HK-2 (cell line): ENCODE results near the gene ERO1A.
"Not testable (repeated sequence)": the region's sequence is repeated elsewhere in the genome, so short reads cannot be mapped to it uniquely, and the experiment has no call there.

Experiments used
- DNase-seq: peaks from one replicate; pipeline ENCODE4 v3.0.0-alpha.2; 2018; ENCODE audit not compliant: unreplicated experiment

ERO1A gene

DNA sequence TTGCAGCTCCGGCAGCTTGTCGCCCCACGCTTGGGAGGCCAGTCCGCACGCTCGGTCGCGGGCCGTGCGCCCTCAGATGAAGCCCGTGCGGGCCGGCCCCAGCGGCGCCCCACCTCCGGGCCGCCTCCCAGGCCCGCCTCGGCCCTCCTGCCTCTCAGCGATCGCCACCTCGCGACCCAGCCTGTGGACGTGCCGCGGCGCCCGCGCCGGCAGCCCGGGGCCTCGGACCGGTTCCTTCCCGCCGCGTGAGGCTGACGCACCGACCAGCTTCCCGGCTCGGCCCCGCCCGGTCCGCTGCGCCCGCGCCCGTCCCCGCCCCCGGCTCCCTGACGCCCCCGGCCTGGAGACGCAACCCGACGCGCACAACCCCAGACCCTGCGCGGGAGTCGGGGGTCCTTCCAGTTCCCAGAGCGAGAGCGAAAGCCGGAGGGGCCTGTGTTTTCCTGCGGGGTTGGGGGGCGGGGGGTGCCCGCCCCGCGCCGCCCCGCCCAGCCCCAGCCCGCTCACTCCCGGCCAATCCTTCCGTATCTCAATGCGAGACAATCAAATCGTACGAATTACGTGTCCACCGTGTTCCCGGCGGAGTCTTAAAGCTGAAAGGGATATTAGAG, at the start of gene ERO1A:
Gene ERO1A, minus strand, starts transcription at position 78 of the 611 bp plus-strand sequence. Its CDS starts 77 bp downstream, at position 1.
- DNase-seq = peak; percentile 90

- no peak for DNase-seq
These were observed 46.5 kb upstream of the ERO1A start for GRCh38 chr14:52741865-52742264.

DNA sequence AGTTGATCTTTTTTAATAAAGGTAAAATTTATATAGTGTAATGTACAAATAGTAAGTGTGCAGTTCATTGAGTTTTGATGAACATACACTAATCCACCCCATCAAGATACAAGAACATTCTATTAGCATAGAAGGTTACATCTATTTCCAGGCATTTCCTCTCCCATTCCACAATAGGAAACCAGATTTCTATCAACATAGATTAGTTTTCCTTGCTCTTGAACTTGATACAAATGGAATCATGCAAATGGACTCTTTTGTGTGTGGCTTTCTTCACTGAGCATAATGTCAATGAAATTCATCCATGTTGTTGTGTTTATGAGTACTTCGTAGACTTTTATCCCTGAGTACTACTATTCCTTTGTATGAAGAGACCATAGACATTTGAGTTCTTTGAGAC, 45.4 kb upstream of the ERO1A start:
- DNase-seq = no peak

- DNase-seq = no peak
These were observed 43.1 kb upstream of the ERO1A start for GRCh38 chr14:52738409-52738808.

GRCh38 chr14:52735921-52736489, 40.6 kb upstream of the ERO1A start:
- no peak for DNase-seq

- no peak for DNase-seq
These were observed 38.5 kb upstream of the ERO1A start for GRCh38 chr14:52733824-52734223.

- no peak for DNase-seq
These were observed 35.4 kb upstream of the ERO1A start for GRCh38 chr14:52730709-52731111.

DNA sequence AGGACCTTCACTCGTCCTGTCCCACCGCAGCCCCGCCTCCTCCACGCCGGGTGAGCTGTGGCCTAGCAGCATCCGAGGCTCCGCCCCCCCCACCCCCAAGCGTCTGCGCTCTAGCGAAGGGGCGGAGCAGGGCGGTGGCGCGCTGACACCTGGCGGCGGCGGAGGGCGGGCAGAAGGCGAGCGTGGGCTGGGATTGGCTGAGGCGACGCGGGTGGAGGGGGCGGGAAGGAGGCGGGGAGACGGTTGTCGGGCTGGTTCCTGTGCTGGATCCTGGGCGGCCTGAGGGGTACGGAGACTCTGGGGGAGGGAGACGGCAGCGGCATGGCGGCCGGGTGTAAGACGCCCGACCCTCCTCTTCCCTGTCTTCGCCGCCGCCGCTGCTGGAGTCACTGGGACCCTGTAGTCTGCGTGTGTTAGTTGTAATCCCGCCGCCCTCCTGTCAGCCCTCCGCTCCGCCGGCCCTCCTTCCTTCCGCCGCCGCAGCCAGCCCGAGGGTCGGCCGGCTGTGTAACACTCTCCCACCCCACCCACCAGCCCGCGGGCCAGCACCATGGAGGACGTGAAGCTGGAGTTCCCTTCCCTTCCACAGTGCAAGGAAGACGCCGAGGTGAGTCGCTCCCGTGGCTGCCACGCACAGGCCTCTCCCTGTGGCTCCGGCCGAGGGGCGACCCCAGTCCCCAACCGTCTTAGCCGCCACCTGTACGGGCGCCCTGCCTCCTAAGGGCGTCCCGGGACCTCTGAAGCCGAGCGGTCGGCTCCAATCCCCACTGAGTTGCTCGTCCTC, 34.8 kb upstream of the ERO1A start, which contains the start of gene STYX:
Gene STYX, plus strand, starts transcription at position 242 of the 784 bp plus-strand sequence. Its CDS starts 309 bp downstream, at position 551.
- peak; percentile 99 for DNase-seq

DNA sequence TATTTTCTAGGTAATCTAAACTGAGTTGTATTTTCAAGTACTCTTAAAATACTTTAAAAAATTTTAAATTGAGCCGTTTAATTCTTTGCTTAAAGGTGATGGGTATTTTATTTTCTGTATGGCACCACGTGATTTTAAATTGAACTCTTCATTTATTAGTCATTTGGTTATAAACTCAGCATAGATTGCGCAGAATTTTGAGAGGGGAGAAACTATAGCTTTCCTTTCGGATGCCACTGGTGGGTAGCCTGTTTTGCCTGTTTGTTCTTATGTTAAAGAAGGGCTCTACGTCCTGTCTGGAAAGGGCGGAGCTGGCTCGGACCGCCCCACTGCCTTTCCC, 34.2 kb upstream of the ERO1A start:
- no peak for DNase-seq

DNA sequence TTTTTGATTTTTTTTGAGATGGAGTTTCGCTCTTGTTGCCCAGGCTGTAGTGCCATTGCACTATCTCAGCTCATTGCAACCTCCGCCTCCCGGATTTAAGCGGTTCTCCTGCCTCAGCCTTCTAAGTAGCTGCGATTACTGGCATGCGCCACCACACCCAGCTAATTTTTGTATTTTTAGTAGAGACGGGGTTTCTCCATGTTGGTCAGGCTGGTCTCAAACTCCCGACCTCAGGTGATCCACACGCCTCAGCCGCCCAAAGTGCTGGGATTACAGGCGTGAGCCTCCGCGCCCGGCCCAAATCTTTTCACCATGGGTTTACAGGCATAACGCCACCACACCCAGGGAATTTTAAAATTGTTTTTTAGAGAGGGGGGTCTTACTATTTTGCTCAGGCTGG, 33.7 kb upstream of the ERO1A start:
- not testable (repeated sequence) for DNase-seq

- DNase-seq = not testable (repeated sequence)
These were observed 32.2 kb upstream of the ERO1A start for GRCh38 chr14:52727509-52727908.

GRCh38 chr14:52724360-52724644, 28.9 kb upstream of the ERO1A start:
- DNase-seq = no peak

- DNase-seq = no peak
These were observed 28.4 kb upstream of the ERO1A start for GRCh38 chr14:52723514-52724359.

DNA sequence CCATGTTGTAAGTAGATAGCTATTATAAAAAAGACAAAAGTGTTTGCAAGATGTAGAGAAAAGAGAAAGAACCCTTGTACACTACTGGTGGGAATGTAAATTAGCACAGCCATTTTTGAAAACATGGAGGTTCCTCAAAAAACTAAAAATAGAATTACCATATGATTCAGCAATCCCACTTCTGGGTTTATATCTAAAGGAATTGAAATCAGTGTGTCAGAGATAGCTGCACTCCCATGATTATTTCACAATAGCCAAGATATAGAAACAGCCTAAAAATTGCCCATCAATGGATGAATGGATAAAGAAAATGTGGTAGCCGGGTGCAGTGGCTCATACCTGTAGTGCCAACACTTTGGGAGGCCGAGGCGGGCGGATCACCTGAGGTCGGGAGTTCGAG, 20.8 kb upstream of the ERO1A start:
- DNase-seq = no peak

GRCh38 chr14:52711666-52712065, 16.3 kb upstream of the ERO1A start:
- no peak for DNase-seq

DNA sequence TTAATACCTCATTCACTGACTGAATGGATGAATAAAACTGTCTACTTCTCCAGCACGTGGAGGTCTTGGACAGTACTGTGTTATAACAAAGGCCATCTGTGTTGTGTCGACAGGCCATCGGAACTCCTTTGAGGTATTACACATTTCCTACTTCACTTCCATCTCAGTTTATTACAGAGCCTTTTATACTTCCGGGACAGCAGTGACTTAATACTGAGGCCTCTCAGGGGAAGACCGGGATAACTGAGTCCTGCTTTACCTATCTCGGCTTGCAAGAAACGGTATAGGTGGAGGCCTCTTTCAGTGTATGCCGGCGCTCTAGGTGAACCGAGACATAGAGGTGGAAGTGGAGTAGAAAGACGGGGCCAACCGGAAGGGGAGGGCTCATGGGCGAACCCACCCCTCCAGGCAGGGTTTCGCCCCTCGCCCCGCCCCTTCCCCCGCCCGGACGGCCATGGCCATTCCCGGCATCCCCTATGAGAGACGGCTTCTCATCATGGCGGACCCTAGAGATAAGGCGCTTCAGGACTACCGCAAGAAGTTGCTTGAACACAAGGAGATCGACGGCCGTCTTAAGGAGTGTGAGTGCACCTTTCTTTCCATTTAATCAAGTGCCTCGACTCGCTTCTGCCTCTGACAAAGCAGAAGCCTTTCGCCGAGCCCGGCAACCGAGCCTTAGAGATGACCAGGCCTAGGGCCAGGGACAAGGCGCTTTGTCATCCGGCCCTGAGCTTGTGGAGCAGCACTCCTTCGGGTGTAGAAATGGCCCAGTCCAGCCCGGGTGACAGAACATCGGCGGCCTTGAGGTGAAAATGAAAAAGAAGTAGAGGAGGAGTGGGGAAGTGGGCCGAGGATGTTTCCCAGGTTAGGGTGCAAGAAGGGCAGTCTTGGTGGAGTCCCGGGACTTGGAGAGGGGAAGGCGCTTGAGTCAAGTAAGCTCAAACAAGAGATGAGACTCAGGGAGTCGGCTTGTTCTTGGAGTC, 11.7 kb upstream of the ERO1A start, which contains the start of gene PSMC6:
Gene PSMC6, plus strand, starts transcription at position 477 of the 983 bp plus-strand sequence. Its CDS starts 20 bp downstream, at position 497.
- DNase-seq = peak; percentile 91

DNA sequence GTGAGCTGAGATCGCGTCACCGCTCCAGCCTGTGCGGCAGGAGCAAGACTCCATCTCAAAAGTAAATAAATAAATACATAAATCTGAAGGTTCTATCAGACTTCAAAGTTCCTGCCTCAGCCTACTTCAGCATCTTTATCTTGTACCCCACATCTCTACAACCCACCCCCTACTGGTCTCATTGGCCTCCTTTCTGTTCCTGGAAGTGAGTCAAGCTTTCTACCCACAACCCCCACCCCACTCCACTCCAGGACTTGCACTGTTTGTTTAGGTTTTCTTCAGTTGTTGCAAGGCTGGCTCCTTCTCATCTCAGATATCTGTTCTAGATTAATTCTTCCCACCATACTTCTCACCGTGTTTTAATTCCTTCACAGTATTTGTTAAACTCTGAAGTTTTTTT, 10.9 kb upstream of the ERO1A start:
- peak; percentile 35 for DNase-seq

- no peak for DNase-seq
These were observed 8.3 kb upstream of the ERO1A start for GRCh38 chr14:52703664-52704063.

DNA sequence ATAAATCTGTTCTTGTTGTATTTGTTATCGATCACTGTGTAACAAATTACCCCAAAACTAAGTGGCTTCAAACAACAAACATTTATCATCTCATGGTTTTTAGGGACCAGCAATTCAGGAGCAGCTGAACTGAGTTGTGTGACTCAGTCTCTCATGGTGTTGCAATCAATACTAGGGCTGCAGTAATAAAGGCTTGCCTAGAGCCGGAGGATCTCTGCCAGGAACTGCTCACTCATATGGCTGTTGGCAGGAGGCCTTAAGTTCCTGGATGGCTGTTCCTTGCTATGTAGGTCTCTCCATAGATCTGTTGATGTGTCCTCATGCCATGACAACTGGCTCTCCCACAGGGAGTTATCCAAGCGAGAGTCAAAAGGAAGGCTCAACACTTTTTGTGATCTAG, 7.9 kb upstream of the ERO1A start:
- no peak for DNase-seq

DNA sequence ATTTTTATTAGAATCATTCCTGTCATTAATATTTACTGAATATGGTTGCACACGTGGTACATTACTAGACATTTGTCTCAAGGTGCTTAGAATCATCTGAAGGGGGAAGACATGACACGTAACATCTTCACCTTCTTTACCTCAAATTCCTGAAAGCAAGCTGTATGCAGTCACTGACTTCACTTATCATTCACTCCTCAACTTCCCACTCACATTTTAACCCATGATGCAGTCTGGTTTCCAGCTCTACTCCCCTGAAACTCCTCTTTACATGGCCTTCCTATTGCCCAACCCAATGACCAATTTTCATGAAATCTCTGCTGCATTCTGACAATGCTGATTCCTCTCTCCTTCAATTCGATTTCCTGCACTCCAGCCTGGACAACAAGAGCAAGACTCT, 5.9 kb upstream of the ERO1A start:
- no peak for DNase-seq

- no peak for DNase-seq
These were observed 5.4 kb upstream of the ERO1A start for GRCh38 chr14:52700701-52701172.
